Measurements from ENCODE around the gene RFC4.
A peak's percentile ranks its signal among the peaks of the same experiment; 100 is the strongest.

- TF ChIP-seq POLR2A (IDR thresholded peaks at IDR 0.05) (no peak), EP300 (IDR thresholded peaks at IDR 0.05) (no peak), POLR2AphosphoS5 (IDR thresholded peaks at IDR 0.05) (no peak)
- TF ChIP-seq, protein P1, sequence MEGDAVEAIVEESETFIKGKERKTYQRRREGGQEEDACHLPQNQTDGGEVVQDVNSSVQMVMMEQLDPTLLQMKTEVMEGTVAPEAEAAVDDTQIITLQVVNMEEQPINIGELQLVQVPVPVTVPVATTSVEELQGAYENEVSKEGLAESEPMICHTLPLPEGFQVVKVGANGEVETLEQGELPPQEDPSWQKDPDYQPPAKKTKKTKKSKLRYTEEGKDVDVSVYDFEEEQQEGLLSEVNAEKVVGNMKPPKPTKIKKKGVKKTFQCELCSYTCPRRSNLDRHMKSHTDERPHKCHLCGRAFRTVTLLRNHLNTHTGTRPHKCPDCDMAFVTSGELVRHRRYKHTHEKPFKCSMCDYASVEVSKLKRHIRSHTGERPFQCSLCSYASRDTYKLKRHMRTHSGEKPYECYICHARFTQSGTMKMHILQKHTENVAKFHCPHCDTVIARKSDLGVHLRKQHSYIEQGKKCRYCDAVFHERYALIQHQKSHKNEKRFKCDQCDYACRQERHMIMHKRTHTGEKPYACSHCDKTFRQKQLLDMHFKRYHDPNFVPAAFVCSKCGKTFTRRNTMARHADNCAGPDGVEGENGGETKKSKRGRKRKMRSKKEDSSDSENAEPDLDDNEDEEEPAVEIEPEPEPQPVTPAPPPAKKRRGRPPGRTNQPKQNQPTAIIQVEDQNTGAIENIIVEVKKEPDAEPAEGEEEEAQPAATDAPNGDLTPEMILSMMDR (IDR thresholded peaks at IDR 0.05) = peak in 4 of 7 experiments; percentile 9 to 49 (median 36)
Measured at GRCh38 chr3:186849374-186849975, 43.2 kb upstream of the RFC4 start.

Measured in stomach (tissue), 4 donors.